ENCODE results near the gene ANKRD2. TPM values are rescaled to one million over a fixed set of nuclear protein-coding genes. Genes with fewer than 3 reads are reported as not detected.

Gene ANKRD2
- total RNA-seq, 2 donors from 2014 or later, result 0.24 TPM; not detected in 1

DNA sequence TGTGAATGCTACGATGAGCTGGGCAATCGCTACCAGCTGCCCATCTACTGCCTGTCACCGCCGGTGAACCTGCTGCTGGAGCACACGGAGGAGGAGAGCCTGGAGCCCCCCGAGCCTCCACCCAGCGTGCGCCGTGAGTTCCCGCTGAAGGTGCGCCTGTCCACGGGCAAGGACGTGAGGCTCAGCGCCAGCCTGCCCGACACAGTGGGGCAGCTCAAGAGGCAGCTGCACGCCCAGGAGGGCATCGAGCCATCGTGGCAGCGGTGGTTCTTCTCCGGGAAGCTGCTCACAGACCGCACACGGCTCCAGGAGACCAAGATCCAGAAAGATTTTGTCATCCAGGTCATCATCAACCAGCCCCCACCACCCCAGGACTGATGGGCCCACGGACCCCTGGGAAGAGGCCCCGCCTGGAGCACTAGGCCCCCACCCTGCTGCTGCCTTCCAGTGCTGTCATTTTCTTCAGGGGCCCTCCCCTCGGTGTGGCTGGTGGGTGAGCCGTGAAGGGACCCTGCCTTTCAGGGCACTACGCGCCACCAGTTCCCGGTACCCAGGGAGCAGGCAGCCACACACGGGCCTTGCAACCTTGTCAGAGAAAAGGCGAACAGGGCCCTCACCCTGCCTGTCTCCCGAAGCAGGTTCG is 2.3 kb upstream of the ANKRD2 start:
- DNase-seq, result no peak
- Histone ChIP-seq H3K4me3 (no peak overlapping the region), H3K27me3 (no peaks in the 10 kb centered on the region), H3K36me3 (no peaks in the 10 kb centered on the region), H3K9ac (ENCODE audit: low read depth in 2 of 2, low read length in 2 of 2) (no peak overlapping the region), H3K4me1 (no peaks in the 10 kb centered on the region), H3K9me3 (no peaks in the 10 kb centered on the region), H3K27ac (no peak overlapping the region)
- TF ChIP-seq, protein P1, sequence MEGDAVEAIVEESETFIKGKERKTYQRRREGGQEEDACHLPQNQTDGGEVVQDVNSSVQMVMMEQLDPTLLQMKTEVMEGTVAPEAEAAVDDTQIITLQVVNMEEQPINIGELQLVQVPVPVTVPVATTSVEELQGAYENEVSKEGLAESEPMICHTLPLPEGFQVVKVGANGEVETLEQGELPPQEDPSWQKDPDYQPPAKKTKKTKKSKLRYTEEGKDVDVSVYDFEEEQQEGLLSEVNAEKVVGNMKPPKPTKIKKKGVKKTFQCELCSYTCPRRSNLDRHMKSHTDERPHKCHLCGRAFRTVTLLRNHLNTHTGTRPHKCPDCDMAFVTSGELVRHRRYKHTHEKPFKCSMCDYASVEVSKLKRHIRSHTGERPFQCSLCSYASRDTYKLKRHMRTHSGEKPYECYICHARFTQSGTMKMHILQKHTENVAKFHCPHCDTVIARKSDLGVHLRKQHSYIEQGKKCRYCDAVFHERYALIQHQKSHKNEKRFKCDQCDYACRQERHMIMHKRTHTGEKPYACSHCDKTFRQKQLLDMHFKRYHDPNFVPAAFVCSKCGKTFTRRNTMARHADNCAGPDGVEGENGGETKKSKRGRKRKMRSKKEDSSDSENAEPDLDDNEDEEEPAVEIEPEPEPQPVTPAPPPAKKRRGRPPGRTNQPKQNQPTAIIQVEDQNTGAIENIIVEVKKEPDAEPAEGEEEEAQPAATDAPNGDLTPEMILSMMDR (IDR thresholded peaks at IDR 0.05), result no peak
- intact Hi-C loops (cut with DNase I), result loop anchor here (5.0 kb wide), 1 partner anchor 42 kb away; no protein-coding TSS in a partner anchor

GRCh38 chr10:97570789-97571471 is 1.6 kb upstream of the ANKRD2 start:
- Histone ChIP-seq H3K9me3 (no peaks in the 10 kb centered on the region), H3K27me3 (no peaks in the 10 kb centered on the region), H3K36me3 (no peaks in the 10 kb centered on the region), H3K27ac (no peak overlapping the region), H3K9ac (ENCODE audit: low read depth in 2 of 2, low read length in 2 of 2) (no peak overlapping the region), H3K4me1 (no peaks in the 10 kb centered on the region), H3K4me3 (no peak overlapping the region)
- DNase-seq, result no peak
- intact Hi-C loops (cut with DNase I), result loop anchor here (5.0 kb wide), 1 partner anchor 41 kb away; no protein-coding TSS in a partner anchor
- TF ChIP-seq, protein P1 (IDR thresholded peaks at IDR 0.05), result no peak

- Histone ChIP-seq H3K4me3 (no peak overlapping the region), H3K9ac (ENCODE audit: low read depth in 2 of 2, low read length in 2 of 2) (peak overlapping the region in 1 of 2 donors; percentile 34), H3K27ac (no peak overlapping the region), H3K27me3 (no peaks in the 10 kb centered on the region), H3K36me3 (no peaks in the 10 kb centered on the region), H3K4me1 (no peaks in the 10 kb centered on the region), H3K9me3 (no peaks in the 10 kb centered on the region)
- intact Hi-C loops (cut with DNase I), result loop anchor here (5.0 kb wide), 1 partner anchor 41 kb away; no protein-coding TSS in a partner anchor
- TF ChIP-seq, protein P1 (IDR thresholded peaks at IDR 0.05), result no peak
- no peak for DNase-seq
Observed at GRCh38 chr10:97571622-97572021, 957 bp upstream of the ANKRD2 start.

- no peaks in the 10 kb centered on the region for H3K4me1 ChIP-seq
Observed at GRCh38 chr10:97573021-97573420, 442 bp downstream of the ANKRD2 start.

DNA sequence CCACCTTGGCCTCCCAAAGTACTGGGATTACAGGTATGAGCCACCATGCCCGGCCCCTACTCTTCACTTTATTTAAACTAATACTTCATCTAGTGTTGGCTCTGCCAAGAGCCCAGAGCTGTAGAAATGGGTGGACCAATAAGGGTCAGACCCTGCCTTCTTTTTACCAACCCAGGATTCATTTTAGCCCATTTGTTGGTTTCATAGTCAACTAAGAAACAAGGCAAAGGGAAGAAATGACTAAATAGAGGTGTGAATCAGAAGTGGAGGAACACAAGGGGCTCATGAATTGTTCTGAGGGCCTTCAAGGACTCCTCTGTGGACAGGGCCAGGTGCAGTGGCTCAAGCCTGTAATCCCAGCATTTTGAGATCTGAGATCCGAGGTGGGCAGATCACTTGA is 1.1 kb downstream of the ANKRD2 start:
- Histone ChIP-seq H3K9ac (ENCODE audit: low read depth in 2 of 2, low read length in 2 of 2) (no peak overlapping the region), H3K4me3 (no peak overlapping the region), H3K36me3 (no peaks in the 10 kb centered on the region), H3K9me3 (no peaks in the 10 kb centered on the region), H3K4me1 (no peaks in the 10 kb centered on the region), H3K27me3 (no peaks in the 10 kb centered on the region), H3K27ac (no peak overlapping the region)
- TF ChIP-seq, protein P1 (IDR thresholded peaks at IDR 0.05), result no peak
- DNase-seq, result no peak
- intact Hi-C loops (cut with DNase I), result loop anchor here (5.0 kb wide), 1 partner anchor 39 kb away; no protein-coding TSS in a partner anchor

More at GRCh38 chr10:97573021-97573420, 442 bp downstream of the ANKRD2 start:
- intact Hi-C loops (cut with DNase I), result loop anchor here (5.0 kb wide), 1 partner anchor 39 kb away; no protein-coding TSS in a partner anchor
- Histone ChIP-seq H3K9ac (ENCODE audit: low read depth in 2 of 2, low read length in 2 of 2) (no peak overlapping the region), H3K27me3 (no peaks in the 10 kb centered on the region), H3K4me3 (no peak overlapping the region), H3K27ac (no peak overlapping the region), H3K36me3 (no peaks in the 10 kb centered on the region), H3K9me3 (no peaks in the 10 kb centered on the region)
- DNase-seq, result no peak
- TF ChIP-seq, protein P1 (IDR thresholded peaks at IDR 0.05), result no peak
